Endothelial cell of umbilical vein (primary cell): Measurements from ENCODE around the gene CEACAM20. TPM values are rescaled to one million over a fixed set of nuclear protein-coding genes. Genes with fewer than 3 reads are reported as not detected.

Experiments used
- BruUV-seq: library from RNA; stranded (reverse); fragments of 400-500 nt; replicated peaks from 2 replicates; lab custom pipeline; 2021; lab: Mats Ljungman, UMichigan
- CTCF ChIA-PET: fragments of 300-600, 350-600 bp; sonication (Branson Sonifier 250); formaldehyde crosslinking; loops from one replicate; lab custom pipeline; 2021; ENCODE audit warnings: antibody characterized with exemption, inconsistent platforms; lab: Charles Lee
- POLR2A ChIA-PET: fragments of 300-600, 350-600 bp; sonication (Branson Sonifier 250); formaldehyde crosslinking; loops from one replicate; lab custom pipeline; 2021; ENCODE audit warnings: antibody characterized with exemption, inconsistent platforms; lab: Charles Lee
- DNase-seq: peaks from one replicate; pipeline ENCODE4 v3.0.0-alpha.2; 2011; ENCODE audit warnings: low read depth, low spot score
- FAIRE-seq: peaks from 2 replicates; lab custom pipeline; 2011; peaks lifted over from hg19 to GRCh38; lab: Jason Lieb, UNC
- H2AFZ ChIP-seq: 2 replicates; pipeline ENCODE4 v1.6.0; 2012; ENCODE audit warnings: low read depth, low read length, control low read depth, inconsistent platforms
- H3K27ac ChIP-seq: 2 replicates; pipeline ENCODE4 v1.5.1; 2011; ENCODE audit warnings: low read depth, mild to moderate bottlenecking, control low read depth, low read length, moderate library complexity; ENCODE audit not compliant: insufficient read depth
- H3K27me3 ChIP-seq, 2 experiments: 2 replicates each; pipeline versions ENCODE4 v1.6.0 to v1.6.1; 2011; ENCODE audit warnings: low read length in 2 of 2, mixed read lengths in 1 of 2; ENCODE audit not compliant: control insufficient read depth in 2 of 2, insufficient read depth in 2 of 2
- H3K36me3 ChIP-seq, 2 experiments: 2 replicates in 1 of 2; 3 replicates in 1 of 2; pipeline ENCODE4 v1.5.1; 2011; ENCODE audit warnings: low read length in 2 of 2, mild to moderate bottlenecking in 1 of 2, moderate library complexity in 1 of 2; ENCODE audit not compliant: control insufficient read depth in 2 of 2, insufficient read depth in 2 of 2; ENCODE audit errors: extremely low read depth in 1 of 2
- H3K4me1 ChIP-seq: 3 replicates; pipeline ENCODE4 v1.5.1; 2011; ENCODE audit warnings: mild to moderate bottlenecking, low read length; ENCODE audit not compliant: control insufficient read depth, insufficient read depth; ENCODE audit errors: extremely low read depth
- H3K4me2 ChIP-seq: 2 replicates; pipeline ENCODE4 v1.6.1; 2011; ENCODE audit warnings: low read length, control low read depth, mixed read lengths; ENCODE audit not compliant: insufficient read depth
- H3K4me3 ChIP-seq, 3 experiments: fragments of 200-600 bp in 1 of 3; sonication (generic), shearing (Covaris generic) in 1 of 3; replicated peaks in 1 of 3; 2 replicates each; pipeline ENCODE4 v1.5.1; 2011 to 2016; ENCODE audit warnings: control low read depth in 3 of 3, low read length in 3 of 3, mild to moderate bottlenecking in 2 of 3, inconsistent platforms in 1 of 3, low read depth in 1 of 3, moderate library complexity in 1 of 3; ENCODE audit not compliant: insufficient read depth in 1 of 3
- H3K79me2 ChIP-seq: 2 replicates; pipeline ENCODE4 v1.6.0; 2012; ENCODE audit warnings: low read length, inconsistent platforms; ENCODE audit not compliant: control insufficient read depth, insufficient read depth
- H3K9ac ChIP-seq: replicated peaks from 2 replicates; pipeline ENCODE3; 2011; ENCODE audit warnings: low read length, control low read depth; ENCODE audit not compliant: insufficient read depth; ENCODE audit errors: extremely low read depth
- H3K9me1 ChIP-seq: replicated peaks from 3 replicates; pipeline ENCODE4 v1.6.0; 2011; ENCODE audit warnings: mild to moderate bottlenecking, low read length; ENCODE audit not compliant: control insufficient read depth, insufficient read depth; ENCODE audit errors: extremely low read depth
- H3K9me3 ChIP-seq: replicated peaks from 2 replicates; pipeline ENCODE4 v1.5.1; 2012; ENCODE audit warnings: low read length, inconsistent platforms; ENCODE audit not compliant: control insufficient read depth, insufficient read depth
- H4K20me1 ChIP-seq: replicated peaks from 2 replicates; pipeline ENCODE3; 2011; ENCODE audit warnings: mild to moderate bottlenecking, low read length; ENCODE audit not compliant: control insufficient read depth, insufficient read depth; ENCODE audit errors: extremely low read depth
- EZH2 ChIP-seq: IDR thresholded peaks from 2 replicates; pipeline ENCODE4 v1.6.1; 2012; ENCODE audit warnings: borderline replicate concordance, low read depth, mild to moderate bottlenecking, moderate library complexity, low read length, inconsistent platforms; ENCODE audit not compliant: severe bottlenecking
- FOS ChIP-seq: IDR thresholded peaks from 2 replicates; pipeline ENCODE4 v1.6.1; 2011; ENCODE audit warnings: mild to moderate bottlenecking, low read length, moderate library complexity, borderline replicate concordance; ENCODE audit not compliant: insufficient read depth
- GATA2 ChIP-seq: IDR thresholded peaks from 2 replicates; pipeline ENCODE4 v1.7.0; 2011; ENCODE audit warnings: low read depth, mild to moderate bottlenecking, moderate library complexity, mixed read lengths, low read length; ENCODE audit not compliant: insufficient read length, insufficient read depth
- JUN ChIP-seq: IDR thresholded peaks from 2 replicates; pipeline ENCODE4 v1.6.1; 2011; ENCODE audit warnings: borderline replicate concordance, low read depth; ENCODE audit not compliant: insufficient read length, insufficient read depth
- MYC ChIP-seq: IDR thresholded peaks from one replicate; pipeline ENCODE4 v1.6.1; 2011; ENCODE audit warnings: mild to moderate bottlenecking, low read depth, low read length
- POLR2A ChIP-seq: IDR thresholded peaks from 2 replicates; pipeline ENCODE4 v1.6.1; 2012; ENCODE audit warnings: low read depth, mild to moderate bottlenecking, control low read depth, low read length
- POLR2AphosphoS5 ChIP-seq: IDR thresholded peaks from 2 replicates; pipeline ENCODE4 v1.6.1; 2012; ENCODE audit warnings: low read depth, mild to moderate bottlenecking, control low read depth, low read length, moderate library complexity; ENCODE audit not compliant: insufficient read depth
- dilution Hi-C: fragments of 300-500 bp; cut with MboI; formaldehyde crosslinking; loops from one replicate; pipeline ENCODE4 v1.15.0; 2019; ENCODE audit warnings: low sequenced_read_pairs; ENCODE audit not compliant: extremely low pct_ligation_motif_present
- intact Hi-C: fragments of 100-400 bp; cut with micrococcal nuclease; formaldehyde crosslinking; loops from one replicate; pipeline ENCODE4 v1.10.0; 2022
- polyA plus RNA-seq, 4 experiments: library from polyadenylated mRNA; depleted of rRNA in 3 of 4; stranded (reverse) in 3 of 4; unstranded in 1 of 4; fragments of >200 nt; gene quantifications; 2 replicates each; pipeline versions ENCODE4 v1.2.1 to v1.2.3, GENCODE V29; 2011 to 2012; ENCODE audit warnings: missing spikeins in 1 of 4
- total RNA-seq: library from RNA; stranded (reverse); gene quantifications from 2 replicates; pipeline ENCODE4 v1.2.3, GENCODE V29; 2021
- TF ChIP-seq, protein P1 (sequence below): IDR thresholded peaks from 2 replicates; pipeline ENCODE4 v1.6.1; 2011; ENCODE audit not compliant: insufficient read depth, insufficient read length
- TF ChIP-seq, protein P2 (sequence below), 2 donors: IDR thresholded peaks; 1 replicate in 1 of 2; 2 replicates in 1 of 2; pipeline ENCODE4 v1.5.1; 2011; ENCODE audit warnings: low read length in 2 of 2, mild to moderate bottlenecking in 2 of 2, moderate library complexity in 2 of 2, control low read depth in 1 of 2, inconsistent platforms in 1 of 2, low read depth in 1 of 2; ENCODE audit not compliant: insufficient read depth in 1 of 2; ENCODE audit errors: extremely low read depth in 1 of 2

The CEACAM20 gene
- total and polyA plus RNA-seq, 2 donors (not counting 3 experiments of a cell fraction or from before 2014, with no cell fraction given), result 0.06 TPM; not detected in 1

DNA sequence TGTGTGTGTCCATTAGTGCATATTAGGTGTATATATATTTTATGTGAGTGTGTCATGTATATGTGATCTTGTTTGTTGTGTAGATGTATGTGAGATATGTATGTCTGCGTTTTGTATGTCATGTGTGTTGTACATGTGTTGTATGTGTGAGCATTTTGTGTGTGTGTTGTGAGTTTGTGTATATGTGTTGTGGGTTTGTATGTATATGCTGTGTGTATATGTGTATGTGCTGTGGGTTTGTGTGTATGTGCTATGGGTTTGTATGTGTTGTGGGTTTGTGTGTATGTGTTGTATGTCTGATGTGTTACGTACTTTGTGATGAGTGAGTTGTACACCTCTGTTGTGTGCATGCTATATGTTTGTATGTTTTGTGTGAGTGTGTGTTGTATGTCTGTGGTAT is 8.1 kb downstream of the CEACAM20 start:
- Histone ChIP-seq H2AFZ (no peak overlapping the region), H4K20me1 (no peaks in the 10 kb centered on the region), H3K9me1 (no peaks in the 10 kb centered on the region), H3K4me2 (no peak overlapping the region), H3K4me3 (no peak overlapping the region), H3K4me1 (no peaks in the 10 kb centered on the region), H3K79me2 (no peaks in the 10 kb centered on the region), H3K27me3 (peaks cover 0 to 3% of the 10 kb centered on the region in 2 experiments), H3K36me3 (no peaks in the 10 kb centered on the region), H3K27ac (no peak overlapping the region), H3K9me3 (no peaks in the 10 kb centered on the region), H3K9ac (no peak overlapping the region)
- no peak for FAIRE-seq
- no peak for DNase-seq
- dilution Hi-C loops (no loop called here), intact Hi-C loops (no loop called here)
- BruUV-seq, result no TSS peak
- no peak for TF ChIP-seq POLR2AphosphoS5
- TF ChIP-seq FOS, result no peak
- TF ChIP-seq EZH2, result no peak
- TF ChIP-seq, protein P1, sequence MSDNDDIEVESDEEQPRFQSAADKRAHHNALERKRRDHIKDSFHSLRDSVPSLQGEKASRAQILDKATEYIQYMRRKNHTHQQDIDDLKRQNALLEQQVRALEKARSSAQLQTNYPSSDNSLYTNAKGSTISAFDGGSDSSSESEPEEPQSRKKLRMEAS, result no peak
- TF ChIP-seq, protein P2, sequence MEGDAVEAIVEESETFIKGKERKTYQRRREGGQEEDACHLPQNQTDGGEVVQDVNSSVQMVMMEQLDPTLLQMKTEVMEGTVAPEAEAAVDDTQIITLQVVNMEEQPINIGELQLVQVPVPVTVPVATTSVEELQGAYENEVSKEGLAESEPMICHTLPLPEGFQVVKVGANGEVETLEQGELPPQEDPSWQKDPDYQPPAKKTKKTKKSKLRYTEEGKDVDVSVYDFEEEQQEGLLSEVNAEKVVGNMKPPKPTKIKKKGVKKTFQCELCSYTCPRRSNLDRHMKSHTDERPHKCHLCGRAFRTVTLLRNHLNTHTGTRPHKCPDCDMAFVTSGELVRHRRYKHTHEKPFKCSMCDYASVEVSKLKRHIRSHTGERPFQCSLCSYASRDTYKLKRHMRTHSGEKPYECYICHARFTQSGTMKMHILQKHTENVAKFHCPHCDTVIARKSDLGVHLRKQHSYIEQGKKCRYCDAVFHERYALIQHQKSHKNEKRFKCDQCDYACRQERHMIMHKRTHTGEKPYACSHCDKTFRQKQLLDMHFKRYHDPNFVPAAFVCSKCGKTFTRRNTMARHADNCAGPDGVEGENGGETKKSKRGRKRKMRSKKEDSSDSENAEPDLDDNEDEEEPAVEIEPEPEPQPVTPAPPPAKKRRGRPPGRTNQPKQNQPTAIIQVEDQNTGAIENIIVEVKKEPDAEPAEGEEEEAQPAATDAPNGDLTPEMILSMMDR (IDR thresholded peaks at IDR 0.05; ENCODE audit: extremely low read depth in 1 of 2, insufficient read depth in 1 of 2, low read depth in 1 of 2, low read length in 2 of 2), result no peak
- TF ChIP-seq JUN, result no peak
- TF ChIP-seq POLR2A, result no peak
- TF ChIP-seq MYC, result no peak
- no peak for TF ChIP-seq GATA2
- POLR2A ChIA-PET, result no interaction called here
- CTCF ChIA-PET, result no interaction called here
